Choroid plexus epithelial cell (primary cell): ENCODE measurements around the gene ZNF750.

Experiments used
- DNase-seq: peaks from one replicate; pipeline ENCODE4 v3.0.0-alpha.2; 2010; ENCODE audit warnings: low read depth
- H3K4me3 ChIP-seq: 2 replicates; pipeline ENCODE4 v1.5.1; 2011; ENCODE audit warnings: low read depth, mild to moderate bottlenecking, control low read depth, low read length, moderate library complexity
- CTCF ChIP-seq: conservative IDR thresholded peaks from 2 replicates; pipeline ENCODE4 v1.5.1; 2011; ENCODE audit warnings: low read depth, mild to moderate bottlenecking, control low read depth, inconsistent platforms, low read length, moderate library complexity

The ZNF750 gene

GRCh38 chr17:82838386-82839063, 1.3 kb downstream of the ZNF750 start:
- no peak overlapping the region for H3K4me3 ChIP-seq
- peak; percentile 16 for DNase-seq
- no peak for TF ChIP-seq CTCF

GRCh38 chr17:82837586-82838320, 2.1 kb downstream of the ZNF750 start:
- no peak for DNase-seq
- no peak overlapping the region for H3K4me3 ChIP-seq
- no peak for TF ChIP-seq CTCF

GRCh38 chr17:82836823-82837357, 2.9 kb downstream of the ZNF750 start:
- peak; percentile 33 for TF ChIP-seq CTCF

GRCh38 chr17:82835766-82836512, 3.9 kb downstream of the ZNF750 start:
- H3K4me3 ChIP-seq, result no peak overlapping the region
- no peak for TF ChIP-seq CTCF
- no peak for DNase-seq

More at GRCh38 chr17:82836823-82837357, 2.9 kb downstream of the ZNF750 start:
- no peak overlapping the region for H3K4me3 ChIP-seq
- DNase-seq, result no peak

- no peak overlapping the region for H3K4me3 ChIP-seq
- no peak for DNase-seq
- TF ChIP-seq CTCF, result no peak
Observed at GRCh38 chr17:82835122-82835521, 4.7 kb downstream of the ZNF750 start.

GRCh38 chr17:82832881-82833475, 6.8 kb downstream of the ZNF750 start:
- TF ChIP-seq CTCF, result no peak
- H3K4me3 ChIP-seq, result no peak overlapping the region
- no peak for DNase-seq
